Stimulated activated effector memory CD8-positive, alpha-beta T cell treated with anti-CD3 and anti-CD28 coated beads, Interleukin-12 subunit alpha, Interleukin-12 subunit beta, amount 100 ng/mL, for 72 hours (primary cell): ENCODE results near the gene NUP188.
"Not testable (repeated sequence)": the region's sequence is repeated elsewhere in the genome, so short reads cannot be mapped to it uniquely, and the experiment has no call there.

ENCODE experiments used
- ATAC-seq: fragments of 150-1000 bp; cut with Tn5 transposase; 2 replicates; pipeline ENCODE4 v1.10.0; 2021
- DNase-seq, 2 donors: peaks; one replicate each; pipeline ENCODE4 v3.0.0; 2021 to 2022; ENCODE audit warnings: low spot score in 2 of 2
- H3K27ac Mint-ChIP-seq: one replicate; pipeline ENCODE4 v1.8.0; 2022; ENCODE audit warnings: mild to moderate bottlenecking, mixed read lengths
- H3K36me3 Mint-ChIP-seq: one replicate; pipeline ENCODE4 v1.8.0; 2022; ENCODE audit warnings: mild to moderate bottlenecking, mixed read lengths
- H3K4me1 Mint-ChIP-seq: one replicate; pipeline ENCODE4 v1.8.0; 2022; ENCODE audit warnings: mixed read lengths
- H3K4me3 Mint-ChIP-seq: one replicate; pipeline ENCODE4 v1.8.0; 2022; ENCODE audit warnings: mild to moderate bottlenecking, mixed read lengths
- H3K9me3 Mint-ChIP-seq: one replicate; pipeline ENCODE4 v1.8.0; 2022; ENCODE audit warnings: mixed read lengths

Gene NUP188

DNA sequence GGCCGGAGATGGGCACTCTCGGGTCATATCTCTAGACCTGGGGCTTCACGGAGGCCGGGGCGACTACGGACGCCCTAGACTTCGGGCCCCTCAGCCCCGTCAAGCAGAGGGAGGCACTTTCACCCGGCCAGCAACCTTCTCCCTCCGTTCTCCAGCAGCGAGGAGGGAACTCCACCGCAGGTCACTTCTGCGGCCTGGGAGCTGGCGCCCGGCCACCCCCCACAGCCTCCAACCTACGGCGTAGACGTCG, 297 bp upstream of the NUP188 start:
- Mint-ChIP-seq H3K36me3 (peaks cover 60% of the 10 kb centered on the region), H3K9me3 (no peaks in the 10 kb centered on the region), H3K4me1 (peaks cover 22% of the 10 kb centered on the region), H3K4me3 (peak overlapping the region; percentile 96), H3K27ac (peak overlapping the region; percentile 98)
- no peak for ATAC-seq
- no peak for DNase-seq

DNA sequence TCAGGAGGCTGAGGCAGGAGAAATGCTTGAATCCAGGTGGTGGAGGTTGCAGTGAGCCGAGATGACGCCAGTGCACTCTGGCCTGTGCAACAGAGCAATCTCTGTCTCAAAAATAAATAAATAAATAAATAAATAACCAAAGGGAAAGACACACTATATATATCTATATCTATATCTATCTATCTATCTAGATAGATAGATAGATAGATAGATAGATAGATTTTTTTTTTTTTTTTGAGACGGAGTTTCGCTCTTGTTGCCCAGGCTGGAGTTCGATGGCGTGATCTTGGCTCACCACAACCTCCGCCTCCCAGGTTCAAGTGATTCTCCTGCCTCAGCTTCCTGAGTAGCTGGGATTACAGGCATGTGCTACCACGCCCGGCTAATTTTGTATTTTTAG, 13.9 kb downstream of the NUP188 start:
- H3K4me3 Mint-ChIP-seq, DNase-seq, H3K9me3 Mint-ChIP-seq, H3K27ac Mint-ChIP-seq, ATAC-seq, H3K4me1 Mint-ChIP-seq: not testable (repeated sequence)
- peaks cover 100% of the 10 kb centered on the region for H3K36me3 Mint-ChIP-seq

DNA sequence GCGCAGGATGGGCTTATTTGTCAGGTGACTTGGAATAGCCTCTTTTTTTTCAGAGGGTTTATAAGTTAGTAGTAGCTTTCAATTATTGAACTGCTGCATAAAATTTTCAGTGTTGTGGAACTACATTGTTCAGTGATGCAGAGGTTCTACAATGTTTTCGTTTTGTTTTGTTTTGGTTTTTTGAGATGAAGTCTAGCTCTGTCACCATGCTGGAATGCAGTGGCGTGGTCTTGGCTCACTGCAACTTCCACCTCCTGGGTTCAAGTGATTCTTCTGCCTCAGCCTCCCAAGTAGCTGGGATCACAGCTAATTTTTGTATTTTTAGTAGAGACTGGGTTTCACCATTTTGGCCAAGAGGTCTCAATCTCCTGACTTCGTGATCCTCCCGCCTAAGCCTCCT, 22.0 kb downstream of the NUP188 start:
- ATAC-seq = no peak
- H3K36me3 Mint-ChIP-seq = peaks cover 100% of the 10 kb centered on the region
- H3K9me3 Mint-ChIP-seq = no peaks in the 10 kb centered on the region
- DNase-seq = no peak
- no peaks in the 10 kb centered on the region for H3K4me1 Mint-ChIP-seq
- no peak overlapping the region for H3K27ac Mint-ChIP-seq
- no peak overlapping the region for H3K4me3 Mint-ChIP-seq

DNA sequence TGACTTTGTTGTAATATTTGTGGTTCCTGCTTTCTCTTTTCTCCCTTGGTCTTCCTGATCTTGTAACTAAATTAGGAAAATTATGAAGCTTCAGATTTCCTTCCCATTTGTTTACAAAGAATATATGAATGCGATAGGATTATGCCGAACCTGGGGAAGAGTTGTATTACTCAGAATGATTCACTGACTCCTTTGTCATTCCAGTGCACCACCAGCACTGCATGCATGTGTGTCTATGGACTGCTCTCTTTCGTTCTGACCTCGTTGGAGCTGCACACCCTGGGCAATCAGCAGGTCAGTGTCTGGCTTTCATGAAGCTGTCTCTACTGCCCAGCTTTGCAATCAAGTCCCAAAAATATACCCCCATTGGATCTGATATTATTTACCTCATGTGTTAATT, 25.5 kb downstream of the NUP188 start:
- H3K36me3 Mint-ChIP-seq = peaks cover 100% of the 10 kb centered on the region

DNA sequence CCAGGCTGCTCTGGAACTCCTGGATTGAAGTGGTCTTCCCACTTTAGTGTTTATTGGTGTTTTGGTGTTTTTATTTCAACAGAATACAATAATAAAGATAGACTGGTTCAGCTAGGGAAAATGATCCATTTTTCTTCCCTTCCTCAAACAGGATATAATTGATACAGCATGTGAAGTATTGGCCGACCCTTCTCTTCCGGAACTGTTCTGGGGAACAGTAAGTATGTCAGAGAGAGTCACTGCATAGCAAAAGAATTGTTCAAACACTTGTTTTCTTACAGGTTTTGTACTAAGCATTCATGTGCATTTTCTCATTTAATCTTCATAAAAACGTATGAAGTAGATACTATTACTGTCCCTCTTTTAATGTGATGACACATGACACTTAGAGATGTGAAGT, 31.6 kb downstream of the NUP188 start:
- DNase-seq (no peak), ATAC-seq (no peak)
- Mint-ChIP-seq H3K4me1 (no peaks in the 10 kb centered on the region), H3K27ac (no peak overlapping the region), H3K36me3 (peaks cover 100% of the 10 kb centered on the region), H3K9me3 (no peaks in the 10 kb centered on the region), H3K4me3 (no peak overlapping the region)

More for the DNA sequence above, 25.5 kb downstream of the NUP188 start:
- H3K27ac Mint-ChIP-seq = no peak overlapping the region
- DNase-seq (no peak), ATAC-seq (no peak)
- H3K4me1 Mint-ChIP-seq = no peaks in the 10 kb centered on the region
- no peak overlapping the region for H3K4me3 Mint-ChIP-seq
- H3K9me3 Mint-ChIP-seq = no peaks in the 10 kb centered on the region

DNA sequence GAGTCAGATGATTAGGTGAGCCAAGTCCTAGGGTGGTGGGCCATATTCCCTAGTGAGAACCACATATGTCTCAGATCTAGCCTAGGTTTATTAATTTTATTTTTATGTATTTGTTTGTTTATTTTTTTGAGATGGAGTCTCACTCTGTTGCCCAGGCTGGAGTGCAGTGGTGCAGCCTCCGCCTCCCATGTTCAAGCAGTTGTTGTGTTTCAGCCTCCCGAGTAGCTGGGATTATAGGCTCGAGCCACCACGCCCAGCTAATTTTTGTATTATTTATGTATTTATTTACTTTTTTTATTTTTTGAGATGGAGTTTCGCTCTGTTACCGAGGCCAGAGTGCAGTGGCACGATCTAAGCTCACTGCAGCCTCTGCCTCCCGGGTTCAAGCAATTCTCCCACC, 36.0 kb downstream of the NUP188 start:
- DNase-seq (no peak), ATAC-seq (no peak)
- H3K27ac Mint-ChIP-seq = no peak overlapping the region
- H3K4me1 Mint-ChIP-seq = no peaks in the 10 kb centered on the region
- H3K9me3 Mint-ChIP-seq = no peaks in the 10 kb centered on the region
- H3K36me3 Mint-ChIP-seq = peaks cover 100% of the 10 kb centered on the region
- no peak overlapping the region for H3K4me3 Mint-ChIP-seq

DNA sequence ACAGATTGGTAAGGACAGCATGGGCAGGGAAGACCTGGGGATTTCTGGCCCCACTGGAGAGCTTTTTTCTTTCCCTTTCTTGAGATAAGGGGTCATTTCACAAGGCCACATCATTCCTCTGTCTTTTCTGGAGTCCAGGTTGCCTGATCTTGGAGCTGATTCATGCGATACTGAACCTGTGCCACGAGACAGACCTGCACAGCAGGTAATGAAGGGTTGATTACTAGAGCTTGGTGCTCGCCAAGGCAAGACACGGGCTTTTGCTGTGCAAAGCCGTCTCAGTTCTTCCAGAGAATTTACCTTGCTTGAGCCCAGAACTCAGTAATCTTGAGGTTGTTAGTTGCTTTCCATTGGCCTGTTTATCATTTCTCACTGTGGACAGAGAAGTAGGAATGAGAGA, 39.2 kb downstream of the NUP188 start:
- DNase-seq = no peak
- Mint-ChIP-seq H3K36me3 (peaks cover 100% of the 10 kb centered on the region), H3K27ac (no peak overlapping the region), H3K9me3 (no peaks in the 10 kb centered on the region), H3K4me3 (no peak overlapping the region), H3K4me1 (no peaks in the 10 kb centered on the region)
- ATAC-seq = no peak

DNA sequence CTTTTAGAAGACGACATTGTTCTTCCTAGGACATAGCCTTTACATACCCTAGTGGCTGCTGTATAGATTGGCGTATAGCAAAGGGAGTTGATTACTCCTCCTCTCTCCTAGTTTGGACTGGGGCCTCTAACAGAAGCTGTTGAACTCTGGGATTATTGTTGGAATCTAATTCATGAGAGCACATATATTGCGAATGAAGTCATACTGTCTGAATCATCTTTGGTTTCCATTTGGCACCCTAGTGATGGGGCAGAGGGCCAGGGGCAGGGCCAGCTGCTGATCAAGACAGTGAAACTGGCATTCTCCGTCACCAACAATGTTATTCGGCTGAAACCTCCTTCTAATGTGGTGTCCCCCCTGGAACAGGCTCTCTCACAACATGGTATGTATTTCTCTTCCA, 40.3 kb downstream of the NUP188 start:
- H3K36me3 Mint-ChIP-seq = peaks cover 100% of the 10 kb centered on the region
- no peaks in the 10 kb centered on the region for H3K4me1 Mint-ChIP-seq
- H3K9me3 Mint-ChIP-seq = no peaks in the 10 kb centered on the region
- H3K4me3 Mint-ChIP-seq = no peak overlapping the region
- ATAC-seq = no peak
- no peak overlapping the region for H3K27ac Mint-ChIP-seq
- DNase-seq = no peak

DNA sequence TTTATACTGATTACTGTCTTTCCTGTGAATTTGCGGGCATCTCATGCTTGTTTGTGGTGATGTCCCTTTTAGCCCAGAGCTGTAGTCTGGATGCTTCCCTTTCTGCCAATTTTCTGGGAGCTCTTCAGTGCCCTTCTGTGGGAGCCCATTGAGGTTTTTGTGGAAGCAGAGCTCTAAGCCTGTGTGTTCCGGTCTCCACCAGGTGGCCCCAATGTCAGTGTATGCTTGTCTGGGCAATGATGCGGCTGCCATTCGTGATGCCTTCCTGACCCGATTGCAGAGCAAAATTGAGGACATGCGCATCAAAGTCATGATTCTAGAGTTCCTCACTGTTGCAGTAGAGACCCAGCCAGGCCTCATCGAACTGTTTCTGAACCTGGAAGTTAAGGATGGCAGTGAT, 45.5 kb downstream of the NUP188 start:
- no peak for ATAC-seq
- Mint-ChIP-seq H3K9me3 (no peaks in the 10 kb centered on the region), H3K27ac (no peak overlapping the region), H3K4me3 (no peak overlapping the region), H3K36me3 (peaks cover 100% of the 10 kb centered on the region), H3K4me1 (no peaks in the 10 kb centered on the region)
- no peak for DNase-seq

DNA sequence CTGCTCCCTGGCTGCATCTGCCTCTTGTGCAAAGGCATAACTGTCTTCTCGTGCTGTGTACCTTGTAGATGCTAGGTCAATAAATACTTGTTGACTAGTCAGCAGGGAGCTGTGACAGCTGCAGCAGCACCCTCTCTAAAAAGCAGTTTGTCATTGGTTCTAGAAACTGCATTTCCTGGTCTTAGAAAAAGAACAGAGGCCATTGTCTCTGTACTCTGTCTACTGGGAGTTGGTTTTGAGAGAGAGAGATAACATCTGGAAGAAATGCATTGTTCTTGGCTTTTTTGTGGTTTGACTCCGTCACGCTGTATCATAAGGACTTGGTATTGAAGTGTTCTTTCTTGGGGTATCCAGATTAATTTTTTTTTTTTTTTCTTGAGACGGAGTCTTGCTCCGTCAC, 48.3 kb downstream of the NUP188 start:
- peaks cover 100% of the 10 kb centered on the region for H3K36me3 Mint-ChIP-seq
- H3K9me3 Mint-ChIP-seq = no peaks in the 10 kb centered on the region
- ATAC-seq (no peak), DNase-seq (no peak)
- no peaks in the 10 kb centered on the region for H3K4me1 Mint-ChIP-seq
- H3K4me3 Mint-ChIP-seq = no peak overlapping the region
- no peak overlapping the region for H3K27ac Mint-ChIP-seq

DNA sequence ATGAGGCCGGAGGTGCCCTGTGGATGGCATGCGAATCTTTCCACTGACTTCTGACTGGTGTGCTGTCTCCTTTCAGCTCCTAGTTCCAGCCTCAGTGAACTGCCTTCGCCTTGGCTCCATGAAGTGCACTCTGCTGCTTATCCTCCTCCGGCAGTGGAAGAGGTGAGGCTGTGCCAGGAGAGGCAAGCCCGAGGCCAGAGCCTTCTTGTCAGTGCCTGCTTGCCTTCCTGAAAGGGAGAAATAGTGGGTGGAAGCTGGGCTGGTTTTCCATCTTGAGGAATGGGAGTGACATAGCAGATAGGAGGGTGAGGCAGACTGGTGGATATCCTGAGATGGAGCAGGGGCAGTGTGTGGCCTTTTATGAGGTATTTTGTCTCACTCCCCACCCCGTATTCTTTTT, 51.0 kb downstream of the NUP188 start:
- Mint-ChIP-seq H3K4me1 (no peaks in the 10 kb centered on the region), H3K36me3 (peaks cover 100% of the 10 kb centered on the region), H3K4me3 (no peak overlapping the region), H3K27ac (no peak overlapping the region), H3K9me3 (no peaks in the 10 kb centered on the region)
- DNase-seq = no peak
- no peak for ATAC-seq

DNA sequence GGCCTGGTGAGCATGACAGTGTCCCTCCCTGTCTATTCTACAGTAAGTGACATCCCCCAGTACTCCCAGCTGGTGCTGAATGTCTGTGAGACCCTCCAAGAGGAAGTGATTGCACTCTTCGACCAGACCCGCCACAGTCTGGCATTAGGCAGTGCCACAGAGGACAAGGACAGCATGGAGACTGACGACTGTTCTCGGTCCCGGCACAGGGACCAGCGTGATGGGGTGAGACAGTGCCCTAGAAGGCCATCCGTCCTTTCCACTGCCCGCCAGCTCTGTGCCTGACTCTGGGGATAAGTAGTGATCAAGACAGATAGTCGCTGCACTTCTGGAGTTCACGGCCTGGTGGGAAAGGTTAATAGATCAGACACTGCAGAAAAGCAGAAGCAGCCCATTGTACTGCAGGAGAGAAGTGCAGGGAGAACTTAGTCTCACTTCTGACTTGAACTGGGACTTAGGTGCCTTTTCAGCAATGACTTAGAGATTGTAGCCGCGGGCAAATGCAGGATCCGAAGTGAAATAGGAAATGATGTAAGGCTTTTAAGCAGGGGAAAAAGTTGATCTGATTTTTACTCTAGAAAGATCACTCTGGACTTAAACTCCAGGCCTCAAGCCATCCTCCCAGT, 52.2 kb downstream of the NUP188 start:
- Mint-ChIP-seq H3K4me3 (no peak overlapping the region), H3K36me3 (peaks cover 100% of the 10 kb centered on the region), H3K9me3 (no peaks in the 10 kb centered on the region), H3K4me1 (no peaks in the 10 kb centered on the region), H3K27ac (no peak overlapping the region)
- ATAC-seq (no peak), DNase-seq (no peak)

DNA sequence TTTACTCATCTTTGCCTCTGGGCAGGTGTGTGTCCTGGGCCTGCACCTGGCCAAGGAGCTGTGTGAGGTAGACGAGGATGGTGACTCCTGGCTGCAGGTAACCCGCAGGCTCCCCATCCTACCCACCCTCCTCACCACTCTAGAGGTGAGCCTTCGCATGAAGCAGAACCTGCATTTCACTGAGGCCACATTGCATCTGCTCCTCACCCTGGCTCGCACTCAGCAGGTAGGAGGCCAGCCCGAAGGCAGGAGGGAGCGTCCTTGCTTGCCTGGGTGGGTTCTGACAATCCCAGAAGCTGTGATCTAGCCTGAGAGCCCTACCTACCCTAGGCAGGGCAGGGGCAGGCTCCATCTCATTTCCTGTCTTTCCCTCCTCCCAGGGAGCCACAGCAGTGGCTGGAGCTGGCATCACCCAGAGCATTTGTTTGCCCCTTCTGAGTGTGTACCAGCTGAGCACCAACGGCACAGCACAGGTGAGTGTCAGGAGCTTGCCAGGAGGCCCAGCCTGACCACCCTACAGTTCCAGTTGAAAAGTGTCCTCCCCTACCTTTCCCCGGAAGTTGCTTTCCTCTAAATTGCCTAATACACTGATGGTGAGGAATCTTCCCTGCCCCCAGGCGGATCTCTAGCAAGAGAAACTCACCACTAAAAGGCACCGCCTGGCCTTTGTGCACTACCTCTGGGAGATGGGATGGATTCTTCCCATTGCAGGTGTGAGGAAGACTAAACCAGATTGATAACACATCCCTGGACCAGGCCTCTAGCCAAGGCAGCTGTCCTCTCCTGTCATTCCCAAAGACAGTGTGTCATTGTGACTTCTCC, 54.2 kb downstream of the NUP188 start:
- Mint-ChIP-seq H3K27ac (peak overlapping the region; percentile 63), H3K9me3 (no peaks in the 10 kb centered on the region), H3K4me3 (no peak overlapping the region), H3K4me1 (no peaks in the 10 kb centered on the region), H3K36me3 (peaks cover 100% of the 10 kb centered on the region)
- no peak for ATAC-seq
- no peak for DNase-seq

DNA sequence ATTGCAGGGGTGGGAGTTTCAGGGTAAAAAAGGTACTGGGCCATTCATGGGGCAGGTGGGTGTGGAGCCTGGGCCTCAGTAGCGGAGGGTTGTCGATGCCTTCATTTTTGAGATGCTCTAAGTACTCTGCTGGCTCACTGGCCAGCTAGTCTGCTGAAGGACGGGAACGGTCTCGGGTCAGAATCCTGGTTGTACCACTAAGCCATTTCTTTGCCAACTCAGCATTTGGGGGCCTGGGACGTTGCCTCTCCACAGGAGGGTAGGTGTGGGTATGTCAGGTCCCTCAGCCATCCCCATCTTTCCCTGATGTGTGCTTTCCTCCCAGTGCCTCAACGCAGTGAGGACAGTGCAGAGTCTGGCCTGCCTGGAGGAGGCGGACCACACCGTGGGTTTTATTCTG, 55.5 kb downstream of the NUP188 start:
- H3K36me3 Mint-ChIP-seq = peaks cover 100% of the 10 kb centered on the region
- H3K27ac Mint-ChIP-seq = peak overlapping the region; percentile 63
- H3K4me1 Mint-ChIP-seq = peaks cover 5% of the 10 kb centered on the region
- H3K9me3 Mint-ChIP-seq = no peaks in the 10 kb centered on the region
- ATAC-seq = no peak
- no peak for DNase-seq
- H3K4me3 Mint-ChIP-seq = no peak overlapping the region

DNA sequence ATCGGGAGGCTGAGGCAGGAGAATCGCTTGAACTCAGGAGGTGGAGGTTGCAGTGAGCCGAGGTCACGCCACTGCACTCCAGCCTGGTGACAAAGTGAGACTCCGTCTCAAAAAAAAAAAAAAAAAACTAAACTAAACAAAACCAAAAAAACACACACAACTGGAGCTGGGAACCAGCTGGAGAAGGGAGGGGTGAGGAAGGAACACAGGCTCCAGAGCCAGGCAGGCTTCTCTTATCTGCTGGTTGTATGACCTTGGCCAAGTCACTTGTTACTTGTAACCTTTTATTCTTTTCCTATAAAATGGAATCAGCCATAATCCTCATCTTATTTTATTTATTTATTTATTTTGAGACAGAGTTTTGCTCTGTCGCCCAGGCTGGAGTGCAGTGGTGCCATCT, 56.7 kb downstream of the NUP188 start:
- H3K4me3 Mint-ChIP-seq, ATAC-seq, H3K27ac Mint-ChIP-seq, H3K4me1 Mint-ChIP-seq, DNase-seq, H3K9me3 Mint-ChIP-seq: not testable (repeated sequence)
- H3K36me3 Mint-ChIP-seq = peaks cover 89% of the 10 kb centered on the region

DNA sequence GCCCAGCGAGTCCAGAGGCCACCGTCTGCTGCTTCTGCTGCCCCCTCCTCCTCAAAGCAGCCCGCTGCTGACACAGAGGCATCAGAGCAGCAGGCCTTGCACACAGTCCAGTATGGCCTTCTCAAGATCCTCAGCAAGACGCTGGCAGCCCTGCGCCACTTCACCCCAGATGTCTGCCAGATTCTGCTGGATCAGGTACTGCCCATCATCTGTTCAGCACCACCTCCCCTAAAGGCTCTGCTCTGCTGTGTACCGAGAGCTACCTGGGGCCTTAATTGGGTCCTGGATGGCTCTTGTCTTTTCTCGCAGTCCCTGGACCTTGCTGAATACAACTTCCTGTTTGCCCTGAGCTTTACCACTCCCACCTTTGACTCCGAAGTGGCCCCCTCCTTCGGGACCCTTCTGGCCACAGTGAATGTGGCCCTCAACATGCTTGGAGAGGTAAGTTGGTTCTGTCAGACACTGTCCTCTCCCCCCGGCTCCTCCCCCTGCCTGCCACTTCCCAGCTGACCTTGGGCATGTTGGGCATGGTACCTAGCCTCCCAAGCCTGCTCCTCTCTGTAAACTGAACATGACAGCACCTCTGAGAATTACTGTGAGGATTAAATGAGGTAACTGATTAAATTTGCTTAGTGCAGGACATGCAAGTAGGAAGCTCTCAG, 58.0 kb downstream of the NUP188 start:
- Mint-ChIP-seq H3K36me3 (peaks cover 76% of the 10 kb centered on the region), H3K27ac (peak overlapping the region; percentile 77), H3K4me3 (no peak overlapping the region), H3K9me3 (no peaks in the 10 kb centered on the region), H3K4me1 (peaks cover 5% of the 10 kb centered on the region)
- ATAC-seq (no peak), DNase-seq (no peak)
